Heart left ventricle (tissue), 16 donors: ENCODE measurements around the gene PRKAR1B. TPM values are rescaled to one million over a fixed set of nuclear protein-coding genes. Genes with fewer than 3 reads are reported as not detected.
A peak's percentile ranks its signal among the peaks of the same experiment; 100 is the strongest.

Experiments
- ATAC-seq, 4 donors: fragments of 200-7000 bp; cut with Tn5 transposase; one replicate each; pipeline ENCODE4 v1.9.1; 2020 to 2022; ENCODE audit warnings: moderate library complexity in 4 of 4, mild to moderate bottlenecking in 3 of 4, moderate number of reproducible peaks in 1 of 4
- DNase-seq, 5 donors: peaks; one replicate each; pipeline ENCODE4 v3.0.0-alpha.2; 2020
- H3K27ac ChIP-seq, 12 donors: fragments of 200-600 bp; sonication (generic) in 4 of 12; one replicate each; pipeline versions ENCODE4 v1.5.0 to v1.8.0; 2016 to 2022; ENCODE audit warnings: mild to moderate bottlenecking in 2 of 12
- H3K27me3 ChIP-seq, 9 donors: fragments of 200-600 bp; sonication (generic) in 2 of 9; one replicate each; pipeline versions ENCODE4 v1.5.1 to v1.8.0; 2016 to 2022; ENCODE audit warnings: mild to moderate bottlenecking in 3 of 9
- H3K36me3 ChIP-seq, 9 donors: fragments of 200-600 bp; sonication (generic) in 2 of 9; one replicate each; pipeline versions ENCODE4 v1.5.0 to v1.8.0; 2018 to 2022; ENCODE audit warnings: mild to moderate bottlenecking in 2 of 9
- H3K4me1 ChIP-seq, 12 donors: fragments of 200-600 bp; sonication (generic) in 4 of 12; one replicate each; pipeline versions ENCODE4 v1.5.0 to v1.8.0; 2016 to 2022; ENCODE audit warnings: mild to moderate bottlenecking in 3 of 12
- H3K4me3 ChIP-seq, 12 donors: fragments of 200-600 bp; sonication (generic) in 4 of 12; one replicate each; pipeline versions ENCODE4 v1.5.0 to v1.8.0; 2017 to 2022; ENCODE audit warnings: mild to moderate bottlenecking in 9 of 12, moderate library complexity in 4 of 12
- H3K9me3 ChIP-seq, 12 donors: fragments of 200-600 bp; sonication (generic) in 4 of 12; one replicate each; pipeline versions ENCODE4 v1.5.0 to v1.8.0; 2016 to 2022; ENCODE audit warnings: mild to moderate bottlenecking in 1 of 12
- POLR2A ChIP-seq, 2 donors: fragments of 450-650 bp; IDR thresholded peaks; one replicate each; pipeline ENCODE4 v1.6.1; 2017; ENCODE audit warnings: antibody characterized with exemption in 2 of 2, mild to moderate bottlenecking in 2 of 2, moderate library complexity in 2 of 2
- WGBS, 4 donors: extraction: QIAGEN DNeasy Blood & Tissue Kit in 2 of 4; methylation state at CpG; one replicate each; pipeline versions ENCODE4 v1.1.5 to v1.1.7; 2013 to 2018; 5-methylcytosine and 5-hydroxymethylcytosine counted together
- intact Hi-C, 10 donors: fragments of 100-400 bp; cut with DNase I; formaldehyde crosslinking; loops; one replicate each; pipeline versions ENCODE4 v1.11.1 to v1.14.2; 2022
- polyA plus RNA-seq, 2 donors: library from polyadenylated mRNA; stranded (reverse); fragments of 200-250 nt; gene quantifications; one replicate each; pipeline ENCODE4 v1.2.3, GENCODE V29; 2013
- total RNA-seq, 9 donors: library from RNA; depleted of rRNA in 2 of 9; stranded (reverse); fragments of >200 nt in 2 of 9; fragmentation: NEBNext Ultra II Directional in 3 of 9; extraction: Animal tissue kit (Norgen Biotek cat#: 25700) in 3 of 9; gene quantifications; one replicate each; pipeline versions ENCODE4 v1.1.0 to v1.2.4, GENCODE V29; 2016 to 2023
- TF ChIP-seq, protein P1 (sequence below), 12 donors: fragments of 200-600 bp; sonication (generic) in 4 of 12; IDR thresholded peaks; one replicate each; pipeline versions ENCODE4 v1.5.0 to v1.8.0; 2018 to 2022; ENCODE audit warnings: antibody characterized with exemption in 12 of 12, mild to moderate bottlenecking in 5 of 12
- donor health status: ischemic (EF 13 %, LVEDD 7.1; RV severe dilation, severe dysfunction).
- donor health status: healthy with polysubstance abuse.
- donor health status: DM: no; HTN: yes; CAD: no.
- donor health status: DM: no; HTN: no; CAD: no.
- donor health status: ischemic (EF 25% LVEDD 6.9; RV normal size, moderate dysfunction).
- donor health status: ischemic (EF 25% LVEDD 5.7; RV mildly dilated, moderate dysfunction).
- donor health status: healthy.
- donor health status: DM: yes; HTN: yes; CAD: no.
- donor health status: ischemic (EF 35%, LVEDD 5.7; RV mildly dilated, moderate dysfunction).
- donor health status: nonischemic (EF 11% LVEDD 7.7; RV severe dilation, severe dysfunction).
- donor health status: DM: yes; HTN: yes; CAD: no.
- donor health status: PGD.
- donor health status: ischemic (EF 29% LVEDD 5.4; RV normal size, mild dysfunction).
- donor health status: nonischemic (EF 23%, LVEDD 6.1; RV moderate dilation, normal function).

Gene PRKAR1B
- total and polyA plus RNA-seq, 11 donors: 4.1 to 22.2 (median 17.9) TPM

DNA sequence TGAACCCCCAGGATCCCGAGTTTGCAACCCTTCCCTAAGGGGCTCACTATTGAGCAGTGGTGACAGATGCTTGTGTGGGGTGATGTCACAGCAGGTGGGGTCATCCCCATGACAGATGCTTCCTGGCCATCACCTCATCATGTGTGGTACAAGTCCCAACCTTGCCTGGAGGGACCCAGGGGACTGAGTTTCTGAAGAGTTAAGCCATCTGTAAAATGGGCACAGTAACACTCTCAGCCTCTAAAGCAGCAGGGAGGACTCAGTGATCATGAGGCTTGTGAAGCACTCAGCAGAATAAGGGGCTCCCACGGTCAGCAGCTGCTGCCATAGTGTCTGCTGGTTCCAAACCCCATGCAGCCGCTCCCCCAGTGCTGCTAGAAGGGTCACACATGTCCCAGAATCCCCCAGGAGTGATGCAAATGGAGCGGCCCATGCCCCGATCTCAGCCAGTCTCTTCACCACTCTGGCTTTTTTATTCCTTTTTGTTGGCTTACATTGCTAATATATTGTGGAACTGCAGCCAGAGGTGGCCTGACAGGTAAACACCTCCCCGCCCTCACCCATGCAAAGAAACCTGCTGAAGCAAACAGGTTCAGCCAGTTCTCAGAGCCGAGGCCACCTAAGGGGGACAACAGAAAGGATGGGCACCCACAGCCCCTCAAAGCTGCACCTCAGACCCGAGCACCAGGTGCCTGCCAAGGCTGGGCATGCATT, 105.4 kb downstream of the PRKAR1B start:
- Histone ChIP-seq H3K4me3 (no peak overlapping the region), H3K27ac (no peak overlapping the region), H3K36me3 (peaks cover 0 to 3% (median 0%) of the 10 kb centered on the region in 9 donors), H3K27me3 (no peaks in the 10 kb centered on the region), H3K9me3 (peaks cover 0 to 52% (median 30%) of the 10 kb centered on the region in 12 donors), H3K4me1 (peaks cover 0 to 28% (median 0%) of the 10 kb centered on the region in 12 donors)
- WGBS, 4 donors: 89 to 95% (median 91%) methylated on average over 8 of the region's 8 CpGs
- TF ChIP-seq, protein P1, sequence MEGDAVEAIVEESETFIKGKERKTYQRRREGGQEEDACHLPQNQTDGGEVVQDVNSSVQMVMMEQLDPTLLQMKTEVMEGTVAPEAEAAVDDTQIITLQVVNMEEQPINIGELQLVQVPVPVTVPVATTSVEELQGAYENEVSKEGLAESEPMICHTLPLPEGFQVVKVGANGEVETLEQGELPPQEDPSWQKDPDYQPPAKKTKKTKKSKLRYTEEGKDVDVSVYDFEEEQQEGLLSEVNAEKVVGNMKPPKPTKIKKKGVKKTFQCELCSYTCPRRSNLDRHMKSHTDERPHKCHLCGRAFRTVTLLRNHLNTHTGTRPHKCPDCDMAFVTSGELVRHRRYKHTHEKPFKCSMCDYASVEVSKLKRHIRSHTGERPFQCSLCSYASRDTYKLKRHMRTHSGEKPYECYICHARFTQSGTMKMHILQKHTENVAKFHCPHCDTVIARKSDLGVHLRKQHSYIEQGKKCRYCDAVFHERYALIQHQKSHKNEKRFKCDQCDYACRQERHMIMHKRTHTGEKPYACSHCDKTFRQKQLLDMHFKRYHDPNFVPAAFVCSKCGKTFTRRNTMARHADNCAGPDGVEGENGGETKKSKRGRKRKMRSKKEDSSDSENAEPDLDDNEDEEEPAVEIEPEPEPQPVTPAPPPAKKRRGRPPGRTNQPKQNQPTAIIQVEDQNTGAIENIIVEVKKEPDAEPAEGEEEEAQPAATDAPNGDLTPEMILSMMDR (IDR thresholded peaks at IDR 0.05): no peak
- TF ChIP-seq POLR2A (IDR thresholded peaks at IDR 0.05): no peak
- intact Hi-C loops: no loop called here
- DNase-seq (peak in 1 of 5 donors; percentile 31), ATAC-seq (no peak)

DNA sequence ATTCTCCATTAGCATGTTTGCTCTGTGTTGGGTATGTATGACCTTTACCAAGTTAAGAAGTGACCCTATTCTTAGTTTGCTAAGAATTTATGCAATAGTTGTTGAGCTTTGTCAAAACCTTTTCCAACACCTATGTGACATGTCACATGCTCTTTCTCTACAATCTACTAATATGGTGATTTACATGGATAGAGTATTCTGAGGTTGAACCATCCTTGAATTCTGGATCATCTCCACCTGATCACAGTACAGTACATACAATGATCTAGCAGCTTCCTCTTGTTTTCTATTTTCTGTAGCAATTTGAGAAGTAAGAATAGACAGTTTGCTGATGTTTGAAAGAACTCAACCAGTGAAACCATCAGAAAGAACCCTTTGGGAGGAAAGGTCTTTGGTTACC, 106.2 kb downstream of the PRKAR1B start:
- H3K27ac ChIP-seq: no peak overlapping the region
- H3K4me1 ChIP-seq: peaks cover 0 to 28% (median 0%) of the 10 kb centered on the region in 12 donors
- no peak overlapping the region for H3K4me3 ChIP-seq
- peaks cover 0 to 3% (median 0%) of the 10 kb centered on the region in 9 donors for H3K36me3 ChIP-seq
- intact Hi-C loops: no loop called here
- ATAC-seq: no peak
- H3K27me3 ChIP-seq: no peaks in the 10 kb centered on the region
- peaks cover 0 to 44% (median 28%) of the 10 kb centered on the region in 12 donors for H3K9me3 ChIP-seq
- TF ChIP-seq, protein P1 (IDR thresholded peaks at IDR 0.05): no peak
- no peak for TF ChIP-seq POLR2A (IDR thresholded peaks at IDR 0.05)
- no peak for DNase-seq

DNA sequence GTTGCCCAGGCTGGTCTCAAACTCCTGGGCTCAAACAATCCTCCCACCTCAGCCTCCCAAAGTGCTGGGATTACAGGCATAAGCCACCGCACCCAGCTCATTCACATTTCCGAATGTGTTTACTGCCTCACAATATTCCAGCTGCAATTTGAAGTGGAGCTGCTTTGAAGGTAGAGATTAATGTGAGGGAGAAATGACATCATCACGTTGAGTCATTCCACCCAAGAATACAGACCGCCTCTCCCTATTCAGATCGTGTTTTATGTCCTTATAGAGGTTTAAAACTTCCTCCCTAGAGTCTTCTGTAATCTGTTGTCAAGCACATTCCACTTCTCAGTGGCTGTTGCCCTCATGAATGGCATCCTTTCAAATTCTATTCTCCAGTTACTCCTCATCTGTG, 107.0 kb downstream of the PRKAR1B start:
- no peak for ATAC-seq
- H3K4me1 ChIP-seq: peaks cover 0 to 28% (median 0%) of the 10 kb centered on the region in 12 donors
- H3K9me3 ChIP-seq: peaks cover 0 to 35% (median 21%) of the 10 kb centered on the region in 12 donors
- H3K27me3 ChIP-seq: no peaks in the 10 kb centered on the region
- TF ChIP-seq, protein P1 (IDR thresholded peaks at IDR 0.05): no peak
- TF ChIP-seq POLR2A (IDR thresholded peaks at IDR 0.05): no peak
- intact Hi-C loops: no loop called here
- H3K4me3 ChIP-seq: no peak overlapping the region
- peak overlapping the region in 1 of 12 donors; percentile 83 for H3K27ac ChIP-seq
- WGBS, 4 donors: 56 to 70% (median 62%) methylated on average over 5 of the region's 5 CpGs
- DNase-seq: no peak
- H3K36me3 ChIP-seq: peaks cover 0 to 3% (median 0%) of the 10 kb centered on the region in 9 donors

DNA sequence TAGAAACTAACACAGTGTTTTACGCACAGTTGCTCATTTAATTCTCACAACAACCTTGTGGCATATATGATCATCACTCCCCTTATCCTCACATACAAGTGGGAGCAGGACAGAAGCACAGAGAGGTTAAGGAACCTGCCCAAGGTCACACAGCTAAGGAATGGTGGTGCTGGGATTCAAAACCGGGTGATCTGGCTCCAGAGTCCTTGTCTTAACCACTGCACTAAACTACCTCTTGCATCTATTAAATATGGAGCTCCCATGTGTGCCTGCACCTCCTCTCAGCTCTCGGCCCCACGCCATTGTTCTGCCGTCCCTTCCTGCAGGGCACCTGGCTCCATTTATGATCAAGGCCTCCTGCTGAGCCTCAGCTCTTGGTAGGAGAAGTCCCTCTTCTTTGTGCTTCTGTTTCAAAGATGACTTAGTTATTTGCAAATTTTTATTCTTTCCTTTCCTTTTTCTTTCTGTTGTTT, 107.7 kb downstream of the PRKAR1B start:
- H3K9me3 ChIP-seq: peaks cover 0 to 29% (median 14%) of the 10 kb centered on the region in 12 donors
- H3K4me1 ChIP-seq: peaks cover 0 to 28% (median 0%) of the 10 kb centered on the region in 12 donors
- 95 to 99% (median 97%) methylated on average over 5 of the region's 5 CpGs for WGBS, 4 donors
- no peaks in the 10 kb centered on the region for H3K27me3 ChIP-seq
- no peak overlapping the region for H3K4me3 ChIP-seq
- ATAC-seq: no peak
- peaks cover 0 to 3% (median 0%) of the 10 kb centered on the region in 9 donors for H3K36me3 ChIP-seq
- peak in 1 of 5 donors; percentile 10 for DNase-seq
- TF ChIP-seq, protein P1 (IDR thresholded peaks at IDR 0.05): no peak
- TF ChIP-seq POLR2A (IDR thresholded peaks at IDR 0.05): no peak
- intact Hi-C loops: no loop called here
- peak overlapping the region in 1 of 12 donors; percentile 83 for H3K27ac ChIP-seq
